Liver (tissue), 3 donors: ENCODE data around the gene NPAS2.

Source experiments
- HNF4G ChIP-seq: IDR thresholded peaks from 2 replicates; pipeline ENCODE4 v1.6.1; 2016; ENCODE audit warnings: antibody characterized with exemption
- JUND ChIP-seq, 2 donors: IDR thresholded peaks; 2 replicates each; pipeline ENCODE4 v1.6.1; 2016; ENCODE audit warnings: antibody characterized with exemption in 2 of 2
- RAD21 ChIP-seq, 2 donors: IDR thresholded peaks; 2 replicates each; pipeline ENCODE4 v1.6.1; 2016; ENCODE audit warnings: antibody characterized with exemption in 2 of 2, mild to moderate bottlenecking in 2 of 2
- SP1 ChIP-seq: IDR thresholded peaks from 2 replicates; pipeline ENCODE4 v1.6.1; 2018; ENCODE audit warnings: antibody characterized with exemption, mild to moderate bottlenecking
- YY1 ChIP-seq: IDR thresholded peaks from 2 replicates; pipeline ENCODE4 v1.6.1; 2016; ENCODE audit warnings: antibody characterized with exemption, mild to moderate bottlenecking
- TF ChIP-seq, protein P1 (sequence below): fragments of 150-350 bp; IDR thresholded peaks from 2 replicates; pipeline ENCODE4 v1.5.1; 2017; ENCODE audit warnings: improper control_type of control experiment, low read depth, low read length; ENCODE audit not compliant: missing input control
- TF ChIP-seq, protein P2 (sequence below): IDR thresholded peaks from 2 replicates; pipeline ENCODE4 v1.6.1; 2016; ENCODE audit warnings: antibody characterized with exemption
- TF ChIP-seq, protein P3 (sequence below): IDR thresholded peaks from 2 replicates; pipeline ENCODE4 v1.6.1; 2016; ENCODE audit warnings: antibody characterized with exemption
- donor health status: healthy.
- donor health status: healthy.

DNA sequence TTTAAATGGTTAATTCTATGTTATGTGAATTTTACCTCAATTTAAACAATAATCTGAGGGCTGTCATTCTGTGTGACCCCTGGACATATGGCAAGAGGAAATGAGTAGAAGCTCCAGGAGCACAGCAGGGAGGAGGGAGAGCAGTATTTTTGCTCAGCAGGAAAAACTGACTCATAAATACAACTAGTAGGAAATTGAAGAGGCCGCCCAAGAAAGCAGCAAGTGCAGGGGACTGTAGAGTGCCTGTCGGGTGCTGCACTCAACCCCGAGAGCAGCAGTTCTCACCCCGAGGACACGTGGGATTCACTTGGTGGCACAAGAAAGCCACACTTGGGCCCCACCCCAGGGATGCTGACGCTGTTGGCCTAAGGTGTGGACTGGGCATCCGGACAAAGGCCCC, 60.8 kb downstream of the NPAS2 start:
- TF ChIP-seq, protein P1, sequence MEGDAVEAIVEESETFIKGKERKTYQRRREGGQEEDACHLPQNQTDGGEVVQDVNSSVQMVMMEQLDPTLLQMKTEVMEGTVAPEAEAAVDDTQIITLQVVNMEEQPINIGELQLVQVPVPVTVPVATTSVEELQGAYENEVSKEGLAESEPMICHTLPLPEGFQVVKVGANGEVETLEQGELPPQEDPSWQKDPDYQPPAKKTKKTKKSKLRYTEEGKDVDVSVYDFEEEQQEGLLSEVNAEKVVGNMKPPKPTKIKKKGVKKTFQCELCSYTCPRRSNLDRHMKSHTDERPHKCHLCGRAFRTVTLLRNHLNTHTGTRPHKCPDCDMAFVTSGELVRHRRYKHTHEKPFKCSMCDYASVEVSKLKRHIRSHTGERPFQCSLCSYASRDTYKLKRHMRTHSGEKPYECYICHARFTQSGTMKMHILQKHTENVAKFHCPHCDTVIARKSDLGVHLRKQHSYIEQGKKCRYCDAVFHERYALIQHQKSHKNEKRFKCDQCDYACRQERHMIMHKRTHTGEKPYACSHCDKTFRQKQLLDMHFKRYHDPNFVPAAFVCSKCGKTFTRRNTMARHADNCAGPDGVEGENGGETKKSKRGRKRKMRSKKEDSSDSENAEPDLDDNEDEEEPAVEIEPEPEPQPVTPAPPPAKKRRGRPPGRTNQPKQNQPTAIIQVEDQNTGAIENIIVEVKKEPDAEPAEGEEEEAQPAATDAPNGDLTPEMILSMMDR: no peak
- TF ChIP-seq SP1: no peak
- TF ChIP-seq HNF4G: no peak
- TF ChIP-seq YY1: no peak
- TF ChIP-seq, protein P2, sequence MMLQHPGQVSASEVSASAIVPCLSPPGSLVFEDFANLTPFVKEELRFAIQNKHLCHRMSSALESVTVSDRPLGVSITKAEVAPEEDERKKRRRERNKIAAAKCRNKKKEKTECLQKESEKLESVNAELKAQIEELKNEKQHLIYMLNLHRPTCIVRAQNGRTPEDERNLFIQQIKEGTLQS: no peak
- no peak for TF ChIP-seq RAD21 (IDR thresholded peaks at IDR 0.05)
- TF ChIP-seq, protein P3, sequence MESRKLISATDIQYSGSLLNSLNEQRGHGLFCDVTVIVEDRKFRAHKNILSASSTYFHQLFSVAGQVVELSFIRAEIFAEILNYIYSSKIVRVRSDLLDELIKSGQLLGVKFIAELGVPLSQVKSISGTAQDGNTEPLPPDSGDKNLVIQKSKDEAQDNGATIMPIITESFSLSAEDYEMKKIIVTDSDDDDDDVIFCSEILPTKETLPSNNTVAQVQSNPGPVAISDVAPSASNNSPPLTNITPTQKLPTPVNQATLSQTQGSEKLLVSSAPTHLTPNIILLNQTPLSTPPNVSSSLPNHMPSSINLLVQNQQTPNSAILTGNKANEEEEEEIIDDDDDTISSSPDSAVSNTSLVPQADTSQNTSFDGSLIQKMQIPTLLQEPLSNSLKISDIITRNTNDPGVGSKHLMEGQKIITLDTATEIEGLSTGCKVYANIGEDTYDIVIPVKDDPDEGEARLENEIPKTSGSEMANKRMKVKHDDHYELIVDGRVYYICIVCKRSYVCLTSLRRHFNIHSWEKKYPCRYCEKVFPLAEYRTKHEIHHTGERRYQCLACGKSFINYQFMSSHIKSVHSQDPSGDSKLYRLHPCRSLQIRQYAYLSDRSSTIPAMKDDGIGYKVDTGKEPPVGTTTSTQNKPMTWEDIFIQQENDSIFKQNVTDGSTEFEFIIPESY: no peak
- TF ChIP-seq JUND (IDR thresholded peaks at IDR 0.05): no peak
